SH-SY5Y (cell line): ENCODE measurements around the gene DLL1.

ENCODE experiments used
- GATA2 ChIP-seq: IDR thresholded peaks from 2 replicates; pipeline ENCODE4 v1.6.1; 2011; ENCODE audit warnings: mild to moderate bottlenecking, low read depth, low read length
- GATA3 ChIP-seq: IDR thresholded peaks from 2 replicates; pipeline ENCODE4 v1.6.1; 2011; ENCODE audit warnings: low read depth, mild to moderate bottlenecking, low read length, moderate library complexity

Gene DLL1, protein sequence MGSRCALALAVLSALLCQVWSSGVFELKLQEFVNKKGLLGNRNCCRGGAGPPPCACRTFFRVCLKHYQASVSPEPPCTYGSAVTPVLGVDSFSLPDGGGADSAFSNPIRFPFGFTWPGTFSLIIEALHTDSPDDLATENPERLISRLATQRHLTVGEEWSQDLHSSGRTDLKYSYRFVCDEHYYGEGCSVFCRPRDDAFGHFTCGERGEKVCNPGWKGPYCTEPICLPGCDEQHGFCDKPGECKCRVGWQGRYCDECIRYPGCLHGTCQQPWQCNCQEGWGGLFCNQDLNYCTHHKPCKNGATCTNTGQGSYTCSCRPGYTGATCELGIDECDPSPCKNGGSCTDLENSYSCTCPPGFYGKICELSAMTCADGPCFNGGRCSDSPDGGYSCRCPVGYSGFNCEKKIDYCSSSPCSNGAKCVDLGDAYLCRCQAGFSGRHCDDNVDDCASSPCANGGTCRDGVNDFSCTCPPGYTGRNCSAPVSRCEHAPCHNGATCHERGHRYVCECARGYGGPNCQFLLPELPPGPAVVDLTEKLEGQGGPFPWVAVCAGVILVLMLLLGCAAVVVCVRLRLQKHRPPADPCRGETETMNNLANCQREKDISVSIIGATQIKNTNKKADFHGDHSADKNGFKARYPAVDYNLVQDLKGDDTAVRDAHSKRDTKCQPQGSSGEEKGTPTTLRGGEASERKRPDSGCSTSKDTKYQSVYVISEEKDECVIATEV

DNA sequence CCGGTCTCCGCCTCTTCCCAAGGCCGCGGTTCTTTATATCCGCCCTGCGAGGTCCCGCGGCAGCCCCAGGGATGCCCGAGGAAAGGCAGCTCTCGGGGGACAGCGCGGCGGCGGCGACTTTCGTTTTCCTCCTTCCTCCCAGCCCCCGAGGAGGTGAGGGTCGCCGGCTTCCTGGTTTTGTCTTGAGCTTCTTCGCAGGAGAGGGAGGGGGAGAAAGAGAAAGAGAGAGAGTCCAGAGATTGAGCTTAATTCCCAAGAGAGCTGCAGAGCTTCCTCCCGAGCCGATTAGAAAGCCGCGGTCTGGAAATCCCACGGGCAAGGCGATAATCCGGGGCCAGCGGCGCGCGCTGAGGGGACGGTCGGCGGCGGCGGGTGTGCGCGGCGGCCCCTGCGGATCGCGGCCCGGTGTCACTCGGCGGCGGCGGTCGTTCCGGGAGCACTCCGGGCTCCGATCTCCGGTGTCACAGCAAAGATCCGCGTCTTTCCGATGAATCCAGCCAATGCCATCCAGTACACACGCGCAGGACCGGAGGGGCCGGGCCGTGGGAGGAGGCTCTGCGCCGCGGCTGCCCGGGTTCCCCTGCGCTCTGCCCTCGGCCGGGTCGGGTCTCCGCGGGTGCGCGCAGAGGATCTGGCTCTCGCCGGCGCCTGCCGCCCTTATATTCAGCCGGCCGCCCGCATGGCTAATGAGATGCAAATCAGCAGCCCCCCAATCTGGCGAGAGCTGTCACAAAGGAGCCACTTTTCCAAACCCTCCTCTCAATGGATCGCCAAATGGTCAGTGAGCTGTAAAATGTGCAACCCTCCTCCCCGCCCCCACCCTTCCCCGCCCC, at the start of gene DLL1:
Gene DLL1, minus strand, starts transcription at position 783 of the 833 bp plus-strand sequence. CDS start 939 bp downstream, outside the sequence.
- TF ChIP-seq GATA3: no peak
- TF ChIP-seq GATA2: no peak

DNA sequence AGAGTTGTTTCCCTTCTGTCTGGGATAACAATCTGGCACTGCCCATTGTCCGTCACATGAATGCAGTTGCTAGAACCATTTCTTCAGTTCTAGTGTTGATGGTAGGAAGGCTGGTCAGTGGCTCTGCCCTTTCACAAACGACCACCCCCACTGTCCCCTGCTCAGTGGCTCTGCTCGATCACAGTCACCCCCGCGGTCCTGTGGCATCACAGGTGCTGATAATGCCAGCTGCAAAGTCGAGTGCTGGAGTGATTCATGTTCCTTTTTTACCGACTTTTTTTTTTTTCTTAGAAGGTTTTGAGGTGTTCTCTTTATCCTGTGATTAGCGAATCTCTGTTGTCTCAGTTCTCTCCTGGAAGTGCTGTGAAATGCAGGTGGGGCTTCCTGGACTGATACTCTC, 38.4 kb upstream of the DLL1 start:
- no peak for TF ChIP-seq GATA3
- TF ChIP-seq GATA2: no peak

DNA sequence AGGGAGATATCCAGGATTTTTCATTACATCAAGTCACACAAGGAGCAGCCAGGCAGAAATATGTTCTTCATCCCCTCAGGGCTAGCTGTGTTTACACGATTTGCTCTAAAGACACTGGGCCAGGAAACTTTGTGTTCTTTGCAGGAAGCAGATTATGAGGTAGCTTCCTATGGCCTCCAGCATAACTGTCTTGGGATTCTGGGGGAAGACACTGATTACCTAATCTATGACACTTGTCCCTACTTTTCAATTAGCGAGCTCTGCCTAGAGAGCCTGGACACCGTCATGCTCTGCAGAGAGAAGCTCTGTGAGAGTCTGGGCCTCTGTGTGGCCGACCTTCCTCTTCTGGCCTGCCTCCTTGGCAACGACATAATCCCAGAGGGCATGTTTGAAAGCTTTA, 26.8 kb upstream of the DLL1 start:
- TF ChIP-seq GATA2 (no peak), GATA3 (no peak)

DNA sequence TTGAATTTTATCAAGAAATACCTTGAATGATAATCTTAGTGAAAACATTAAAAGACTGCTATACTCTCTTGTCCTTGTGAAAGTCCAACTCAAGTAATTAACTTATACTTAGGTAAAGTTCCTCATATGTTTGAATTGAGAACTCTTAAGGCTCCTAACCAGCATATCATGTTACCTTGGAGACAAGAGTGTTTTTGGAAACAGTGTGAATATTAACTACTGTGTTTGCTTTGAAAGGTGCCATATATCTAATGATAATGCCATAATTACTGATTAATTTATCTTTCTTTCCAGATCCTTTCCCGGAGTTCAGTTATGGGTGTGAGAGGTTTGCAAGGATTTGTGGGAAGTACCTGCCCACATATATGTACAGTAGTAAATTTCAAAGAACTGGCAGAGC, 26.2 kb upstream of the DLL1 start:
- TF ChIP-seq GATA2 (no peak), GATA3 (no peak)

DNA sequence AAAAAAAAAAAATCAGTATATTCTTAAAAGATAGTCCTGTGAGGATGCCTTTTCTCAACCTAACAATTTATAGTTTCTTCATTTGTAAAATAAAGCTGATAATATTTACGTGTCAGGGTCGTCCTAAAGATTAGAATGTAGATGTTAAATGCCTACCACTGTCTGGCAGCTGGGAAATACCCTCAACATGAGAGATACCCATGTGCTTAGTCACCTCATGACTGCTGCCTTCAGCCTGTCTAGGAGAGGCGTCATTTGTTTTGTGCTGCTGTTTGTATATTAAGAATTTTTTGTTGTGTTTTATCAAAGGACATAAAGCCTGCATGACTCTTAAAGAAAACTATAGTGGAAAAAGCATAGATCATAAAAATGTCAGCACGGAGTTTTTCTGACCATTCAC, 25.2 kb upstream of the DLL1 start:
- no peak for TF ChIP-seq GATA3
- no peak for TF ChIP-seq GATA2

DNA sequence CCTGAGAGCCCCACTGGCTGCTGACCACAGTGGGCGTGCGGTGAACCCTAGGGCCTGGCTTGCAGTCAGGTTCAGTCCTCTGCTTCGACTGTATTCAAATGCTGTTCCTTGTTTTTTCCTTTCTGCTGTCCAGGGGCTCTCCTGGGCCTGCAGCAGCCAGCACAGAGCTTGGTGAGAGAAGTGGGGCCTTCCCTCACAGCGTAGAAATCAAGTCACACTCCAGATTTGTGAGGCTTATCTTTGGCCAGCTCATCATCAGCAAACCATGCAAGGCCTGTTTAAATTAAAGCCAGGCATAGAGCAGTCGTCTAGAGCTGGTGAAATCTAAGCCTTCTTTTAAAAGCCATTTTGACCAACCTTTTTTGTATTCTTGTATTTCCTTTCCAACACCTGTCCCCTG, 24.1 kb upstream of the DLL1 start:
- TF ChIP-seq GATA2 (no peak), GATA3 (no peak)

DNA sequence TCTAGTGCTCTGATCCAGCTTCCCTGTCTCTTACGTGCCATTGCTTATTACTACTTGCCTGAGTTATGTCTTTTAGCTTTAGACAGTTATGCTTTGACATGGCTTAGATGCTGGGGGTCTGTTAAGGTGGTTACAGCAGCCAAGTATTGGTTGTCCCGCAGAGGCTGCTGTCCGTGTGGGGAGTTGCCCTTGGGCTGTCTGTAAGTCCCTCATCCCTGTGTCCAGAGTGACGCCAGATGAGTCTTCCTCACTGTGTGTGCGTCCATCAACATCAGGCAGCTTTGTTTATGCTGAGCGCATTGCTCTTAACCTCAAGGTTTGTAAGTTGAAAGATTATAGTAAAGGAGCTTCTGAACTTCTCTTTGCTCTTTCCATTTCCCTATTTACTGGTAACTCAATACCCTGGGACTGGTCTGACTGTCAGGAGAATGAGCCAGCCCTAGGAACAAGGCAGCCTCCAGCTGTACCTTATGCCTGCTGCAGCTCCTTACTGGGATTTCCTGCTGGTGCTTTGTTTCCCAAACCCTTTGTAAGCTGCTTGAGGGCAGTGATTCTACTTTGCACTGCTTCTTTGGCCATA, 22.9 kb upstream of the DLL1 start:
- TF ChIP-seq GATA3: no peak
- no peak for TF ChIP-seq GATA2

DNA sequence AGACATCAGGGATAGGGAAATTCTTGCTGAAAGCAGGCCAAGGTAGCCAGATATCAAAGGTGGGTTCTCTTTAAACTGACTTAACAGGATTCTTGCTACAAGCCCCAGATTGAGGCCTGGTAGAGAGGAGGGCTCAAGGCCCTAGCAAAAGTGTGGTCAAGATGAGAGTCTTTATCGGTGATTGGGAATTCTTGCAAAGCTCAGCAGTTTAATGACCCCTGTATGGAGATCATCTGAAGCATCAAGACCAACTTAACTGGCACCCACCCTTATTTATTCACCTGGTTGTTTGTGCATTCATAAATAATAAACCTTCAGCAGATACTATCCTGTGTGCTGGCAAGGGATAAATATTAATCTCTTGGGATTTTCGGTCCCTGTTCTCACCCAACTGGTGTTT, 22.0 kb upstream of the DLL1 start:
- no peak for TF ChIP-seq GATA2
- no peak for TF ChIP-seq GATA3

DNA sequence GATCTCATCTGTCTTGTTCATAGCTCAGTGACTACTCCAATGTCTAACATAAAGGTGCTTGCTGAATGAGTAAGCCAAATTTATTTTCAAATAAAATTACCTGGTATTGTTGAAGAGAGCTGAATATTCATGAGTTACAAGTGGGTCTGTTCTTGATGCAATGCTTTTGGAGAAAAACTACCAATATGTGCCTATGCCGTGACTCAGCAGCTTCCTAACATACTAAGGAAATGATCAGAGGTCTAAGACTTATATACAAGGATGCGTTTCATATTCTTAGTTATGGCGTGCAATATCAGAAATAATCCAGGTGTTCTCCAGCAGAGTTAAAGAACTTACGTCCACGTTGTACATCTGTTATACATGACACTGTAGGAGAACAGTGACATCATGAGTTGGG, 20.8 kb upstream of the DLL1 start:
- TF ChIP-seq GATA2 (no peak), GATA3 (no peak)

DNA sequence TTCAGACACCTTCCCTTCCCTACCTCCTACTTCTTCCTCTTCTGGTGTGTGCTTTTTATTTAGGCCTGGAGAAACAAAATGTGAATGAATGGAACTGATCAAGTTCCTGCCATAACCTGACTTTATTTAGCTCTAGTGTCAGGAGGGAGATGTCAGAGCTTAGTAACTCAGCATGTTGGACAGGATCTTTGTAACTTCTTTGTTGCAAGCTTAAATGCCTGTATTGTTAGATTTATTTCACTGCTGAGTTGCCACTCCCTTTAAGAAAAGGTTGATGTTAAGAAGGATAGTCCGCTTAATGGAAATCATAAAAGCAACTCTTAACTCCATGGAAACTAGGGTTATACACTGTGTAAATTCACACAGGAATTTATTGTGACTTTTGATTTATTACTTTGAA, 17.9 kb upstream of the DLL1 start:
- TF ChIP-seq GATA2 (no peak), GATA3 (no peak)

DNA sequence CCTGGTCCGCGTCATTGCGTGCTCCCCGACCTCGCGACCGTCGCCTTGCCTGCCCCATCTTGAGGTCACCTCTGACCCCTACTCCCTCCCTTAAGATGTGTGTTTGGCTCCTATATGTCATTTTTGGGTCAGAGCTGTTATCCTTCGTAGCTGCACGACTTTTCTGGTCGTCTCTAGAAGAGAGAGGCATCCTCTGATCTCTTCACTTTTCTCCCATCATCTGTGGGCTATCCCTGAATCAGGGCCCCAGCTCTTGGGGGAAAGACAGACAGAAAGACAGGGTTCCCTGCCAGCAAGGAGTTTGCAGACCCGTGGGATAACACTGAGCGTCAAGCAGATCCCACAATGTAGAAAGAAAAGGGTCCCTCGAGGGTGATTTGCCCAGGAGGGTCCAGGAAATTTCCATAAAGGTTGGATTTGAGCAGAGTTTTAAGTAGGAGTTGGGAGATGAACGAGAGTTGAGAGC, 16.2 kb upstream of the DLL1 start:
- no peak for TF ChIP-seq GATA3
- no peak; the same call in 1 of the 2 replicates for TF ChIP-seq GATA2

DNA sequence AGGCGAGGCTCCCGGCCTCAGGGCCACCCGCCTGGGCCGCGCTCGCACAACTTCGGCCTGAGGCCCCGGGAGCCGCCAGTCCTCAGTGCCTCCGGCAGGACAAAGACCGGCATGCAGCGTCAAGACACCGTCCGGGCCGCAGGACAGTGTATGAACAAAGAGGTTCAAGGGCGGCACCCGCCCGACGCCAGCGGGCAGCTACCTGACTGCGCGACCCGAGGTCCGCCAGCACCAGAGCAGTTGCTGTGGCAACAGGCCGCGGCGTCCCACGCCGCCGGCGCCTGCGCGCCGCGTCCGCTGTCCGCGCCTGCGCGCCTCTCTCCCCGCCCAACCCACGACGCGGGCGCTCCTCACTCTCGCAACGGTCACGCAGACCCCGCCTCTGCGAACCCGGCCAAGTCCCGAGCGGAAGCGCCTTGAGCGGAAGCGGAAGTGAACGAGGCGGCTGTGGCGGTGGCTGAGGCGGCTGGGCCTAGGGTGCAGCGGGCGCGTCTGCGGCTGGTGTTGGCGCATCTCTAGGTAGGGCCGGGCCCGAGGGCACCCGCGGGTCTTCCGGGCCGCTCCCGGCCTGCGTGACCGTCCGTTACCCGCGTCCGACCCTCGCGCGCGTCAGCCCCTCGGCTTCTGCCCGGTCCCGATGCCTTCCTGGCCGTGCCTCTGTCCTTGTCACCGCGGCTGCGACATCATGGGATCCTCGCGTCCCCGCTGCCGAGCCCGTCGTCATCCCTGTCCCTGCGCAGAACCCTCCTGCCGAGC, 15.6 kb upstream of the DLL1 start, which contains the start of gene FAM120B:
Gene FAM120B, plus strand, starts transcription at position 435 of the 756 bp plus-strand sequence. CDS start 10,633 bp downstream, outside the sequence.
- TF ChIP-seq GATA2 (no peak; the same call in 1 of the 2 replicates), GATA3 (no peak)

DNA sequence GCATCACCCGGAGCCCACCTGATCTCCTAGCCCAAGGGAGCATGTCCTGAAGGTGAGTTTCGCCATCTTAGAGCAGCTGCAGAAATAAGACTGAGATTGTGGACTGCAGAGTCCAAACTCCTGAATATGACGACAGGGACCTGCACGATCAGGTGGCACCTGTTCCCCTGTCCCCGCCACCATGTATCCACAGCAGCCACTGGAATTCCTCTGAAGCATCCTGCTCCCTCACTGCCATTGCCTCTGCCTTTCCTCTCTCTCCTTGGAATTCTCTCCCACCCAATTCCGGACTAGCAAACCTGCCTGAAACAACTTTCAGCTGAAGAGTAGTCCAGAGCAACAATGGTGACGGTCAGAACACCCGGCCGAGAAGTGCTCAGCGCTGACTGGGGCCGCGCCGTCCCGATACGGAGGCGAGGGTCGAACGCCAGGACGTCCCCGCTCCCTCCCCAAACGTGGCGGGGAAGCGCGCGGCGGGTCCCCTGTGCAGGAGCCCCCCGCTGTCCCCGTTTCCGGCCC, 15.0 kb upstream of the DLL1 start:
- TF ChIP-seq GATA2 (no peak), GATA3 (no peak)
